ENCODE results near the gene NONO. TPM values are rescaled to one million over a fixed set of nuclear protein-coding genes. Genes with fewer than 3 reads are reported as not detected.
"Not testable (repeated sequence)": the region's sequence is repeated elsewhere in the genome, so short reads cannot be mapped to it uniquely, and the experiment has no call there.

Gene NONO
- total RNA-seq, 1 experiment from 2014 or later: 667 TPM

- no peak for DNase-seq (ENCODE audit: low spot score)
- in situ Hi-C loops (cut with HindIII; ENCODE audit: low sequenced_read_pairs): no loop called here
Observed at GRCh38 chrX:71282514-71283402, 677 bp upstream of the NONO start.

- no peak for DNase-seq (ENCODE audit: low spot score)
- in situ Hi-C loops (cut with HindIII; ENCODE audit: low sequenced_read_pairs): no loop called here
Observed at GRCh38 chrX:71285929-71286328, 2.5 kb downstream of the NONO start.

- no peak for DNase-seq (ENCODE audit: low spot score)
- in situ Hi-C loops (cut with HindIII; ENCODE audit: low sequenced_read_pairs): no loop called here
Observed at GRCh38 chrX:71291381-71291780, 7.9 kb downstream of the NONO start.

GRCh38 chrX:71292669-71293365, 9.4 kb downstream of the NONO start:
- in situ Hi-C loops (cut with HindIII; ENCODE audit: low sequenced_read_pairs): no loop called here

GRCh38 chrX:71296806-71297205, 13.4 kb downstream of the NONO start:
- in situ Hi-C loops (cut with HindIII; ENCODE audit: low sequenced_read_pairs): no loop called here

More at GRCh38 chrX:71292669-71293365, 9.4 kb downstream of the NONO start:
- no peak for DNase-seq (ENCODE audit: low spot score)

GRCh38 chrX:71298119-71298518, 14.7 kb downstream of the NONO start:
- DNase-seq (ENCODE audit: low spot score): no peak
- in situ Hi-C loops (cut with HindIII; ENCODE audit: low sequenced_read_pairs): no loop called here

More at GRCh38 chrX:71296806-71297205, 13.4 kb downstream of the NONO start:
- no peak for DNase-seq (ENCODE audit: low spot score)

- DNase-seq (ENCODE audit: low spot score); in situ Hi-C loops (cut with HindIII; ENCODE audit: low sequenced_read_pairs): not testable (repeated sequence)
Observed at GRCh38 chrX:71300064-71300463, 16.6 kb downstream of the NONO start.

GRCh38 chrX:71300495-71300894, 17.1 kb downstream of the NONO start:
- DNase-seq (ENCODE audit: low spot score); in situ Hi-C loops (cut with HindIII; ENCODE audit: low sequenced_read_pairs): not testable (repeated sequence)

- DNase-seq (ENCODE audit: low spot score): peak; percentile 17
- in situ Hi-C loops (cut with HindIII; ENCODE audit: low sequenced_read_pairs): no loop called here
Observed at GRCh38 chrX:71301195-71301924, 17.9 kb downstream of the NONO start, which contains the start of gene ITGB1BP2. TSS of gene ITGB1BP2 (plus strand) at chrX:71301750. CDS start at chrX:71301807, 57 bp downstream.

- in situ Hi-C loops (cut with HindIII; ENCODE audit: low sequenced_read_pairs): no loop called here
- no peak for DNase-seq (ENCODE audit: low spot score)
Observed at GRCh38 chrX:71302461-71303213, 19.2 kb downstream of the NONO start.

GRCh38 chrX:71304561-71304960, 21.1 kb downstream of the NONO start:
- no peak for DNase-seq (ENCODE audit: low spot score)
- in situ Hi-C loops (cut with HindIII; ENCODE audit: low sequenced_read_pairs): no loop called here

- in situ Hi-C loops (cut with HindIII; ENCODE audit: low sequenced_read_pairs): no loop called here
- no peak for DNase-seq (ENCODE audit: low spot score)
Observed at GRCh38 chrX:71315917-71316316, 32.5 kb downstream of the NONO start.

- in situ Hi-C loops (cut with HindIII; ENCODE audit: low sequenced_read_pairs): not testable (repeated sequence)
Observed at GRCh38 chrX:71316959-71317358, 33.5 kb downstream of the NONO start.

GRCh38 chrX:71320126-71320525, 36.7 kb downstream of the NONO start:
- no peak for DNase-seq (ENCODE audit: low spot score)
- in situ Hi-C loops (cut with HindIII; ENCODE audit: low sequenced_read_pairs): no loop called here

More at GRCh38 chrX:71316959-71317358, 33.5 kb downstream of the NONO start:
- not testable (repeated sequence) for DNase-seq (ENCODE audit: low spot score)

- in situ Hi-C loops (cut with HindIII; ENCODE audit: low sequenced_read_pairs): no loop called here
- no peak for DNase-seq (ENCODE audit: low spot score)
Observed at GRCh38 chrX:71321731-71322130, 38.3 kb downstream of the NONO start.

GRCh38 chrX:71324452-71324851, 41.0 kb downstream of the NONO start:
- DNase-seq (ENCODE audit: low spot score); in situ Hi-C loops (cut with HindIII; ENCODE audit: low sequenced_read_pairs): not testable (repeated sequence)

- in situ Hi-C loops (cut with HindIII; ENCODE audit: low sequenced_read_pairs): no loop called here
- no peak for DNase-seq (ENCODE audit: low spot score)
Observed at GRCh38 chrX:71326394-71326793, 43.0 kb downstream of the NONO start.

- DNase-seq (ENCODE audit: low spot score); in situ Hi-C loops (cut with HindIII; ENCODE audit: low sequenced_read_pairs): not testable (repeated sequence)
Observed at GRCh38 chrX:71349151-71349665, 65.8 kb downstream of the NONO start.

Measured in G401 (cell line).